HG02943 (cell line): Measurements from ENCODE around the gene SERPINA1.
"Not testable (repeated sequence)": the region's sequence is repeated elsewhere in the genome, so short reads cannot be mapped to it uniquely, and the experiment has no call there.

Experiments
- ATAC-seq: cut with Tn5 transposase; IDR thresholded peaks from one replicate; pipeline ENCODE4 v1.9.1; 2021; ENCODE audit warnings: mild to moderate bottlenecking, low read depth, moderate library complexity; ENCODE audit not compliant: unreplicated experiment

Gene SERPINA1

GRCh38 chr14:94388384-94389103, at the start of gene SERPINA1:
Gene SERPINA1, minus strand, starts transcription at chr14:94388602. Its CDS starts 5,365 bp downstream, at chr14:94383237.
- ATAC-seq, result no peak

DNA sequence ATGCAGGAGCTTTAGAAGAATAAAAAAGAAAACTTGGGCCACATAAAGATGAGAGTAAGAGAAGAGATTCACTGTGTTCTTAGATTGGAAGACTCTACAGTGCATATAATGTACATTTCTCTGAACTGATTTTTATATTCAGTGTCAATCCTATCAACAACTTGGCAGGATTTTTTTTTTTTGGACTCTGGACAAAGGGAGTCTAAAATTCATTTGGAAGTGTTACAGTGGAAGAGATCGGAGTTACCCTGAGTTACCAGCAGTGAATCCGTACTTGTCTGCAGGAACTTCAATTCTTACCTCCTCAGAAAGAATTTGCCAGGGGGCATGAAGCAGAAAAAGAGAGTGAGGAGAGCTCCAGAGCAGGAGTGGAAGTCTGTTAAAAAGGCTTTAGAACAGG, 40.2 kb upstream of the SERPINA1 start:
- no peak for ATAC-seq

GRCh38 chr14:94427016-94427613, 38.7 kb upstream of the SERPINA1 start:
- no peak for ATAC-seq

GRCh38 chr14:94426526-94426925, 38.1 kb upstream of the SERPINA1 start:
- no peak for ATAC-seq

DNA sequence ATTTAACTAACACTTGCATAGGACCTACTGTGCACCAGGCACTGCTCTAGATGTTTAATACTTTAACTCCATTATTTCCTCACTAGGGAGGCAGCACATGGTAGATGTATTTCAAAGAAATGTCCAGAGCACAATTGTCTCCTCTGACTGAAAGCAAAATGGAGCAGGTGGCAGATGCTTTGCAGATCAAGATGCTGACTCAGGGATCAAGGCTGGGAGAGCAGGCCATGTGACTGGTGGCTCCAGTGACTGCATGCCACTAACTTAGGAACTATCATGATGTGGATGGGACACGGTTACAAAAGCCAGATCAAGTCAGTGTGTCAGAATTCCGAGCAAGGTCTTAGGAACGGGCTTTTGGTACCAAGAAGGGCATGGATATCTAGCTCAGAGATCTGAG, 36.0 kb upstream of the SERPINA1 start:
- ATAC-seq, result no peak

GRCh38 chr14:94423453-94424056, 35.2 kb upstream of the SERPINA1 start:
- ATAC-seq, result no peak

- ATAC-seq, result no peak
Observed at GRCh38 chr14:94421316-94421715, 32.9 kb upstream of the SERPINA1 start.

GRCh38 chr14:94417497-94418205, 29.2 kb upstream of the SERPINA1 start:
- not testable (repeated sequence) for ATAC-seq

- ATAC-seq, result no peak
Observed at GRCh38 chr14:94412671-94413638, 24.6 kb upstream of the SERPINA1 start.

DNA sequence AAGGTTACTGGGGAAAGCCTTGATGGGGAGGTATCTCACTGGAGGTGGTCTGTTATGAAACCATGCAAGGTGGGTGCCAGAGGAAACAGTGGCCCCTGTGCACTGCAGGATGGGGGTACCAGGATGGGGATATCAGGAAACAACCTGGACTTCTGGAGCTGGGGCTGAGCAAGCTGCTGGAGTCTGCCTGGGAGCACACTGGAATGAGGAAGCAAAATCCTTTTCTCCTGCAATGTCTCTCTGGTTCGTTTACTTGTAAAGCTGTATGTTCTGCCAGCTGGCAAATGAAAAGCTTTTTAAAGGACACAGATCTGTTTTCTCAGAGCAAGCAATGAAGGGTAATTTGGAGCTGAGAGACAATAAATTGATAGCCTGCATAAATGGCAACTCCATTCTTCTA, 23.2 kb upstream of the SERPINA1 start:
- ATAC-seq, result no peak

- ATAC-seq, result not testable (repeated sequence)
Observed at GRCh38 chr14:94409430-94409829, 21.0 kb upstream of the SERPINA1 start.

DNA sequence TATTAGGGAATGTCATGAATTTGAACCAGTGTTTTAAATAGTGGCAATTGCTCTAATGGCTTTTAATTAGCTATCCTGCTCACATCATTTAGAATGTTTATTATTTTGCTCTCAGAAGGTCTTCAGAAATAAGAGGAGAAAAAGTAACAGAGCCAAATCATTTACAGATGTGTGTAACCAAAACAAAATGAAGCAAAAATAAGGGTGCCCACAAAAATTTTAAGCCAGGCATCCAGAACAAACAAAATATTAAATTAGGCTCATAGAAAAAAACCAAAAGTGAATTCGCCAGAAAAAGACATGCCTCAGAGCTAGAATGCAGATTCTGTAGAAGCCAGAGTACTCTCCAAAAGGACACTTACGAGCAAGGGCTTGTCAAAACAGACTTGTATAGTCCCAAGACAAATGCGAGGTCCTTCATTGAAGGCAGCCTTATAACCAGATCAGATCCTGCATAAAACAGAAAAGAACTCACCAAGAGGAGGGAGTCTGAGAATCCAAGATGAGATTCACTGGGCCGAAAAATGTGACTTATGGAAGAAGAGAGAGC, 20.2 kb upstream of the SERPINA1 start:
- no peak for ATAC-seq

DNA sequence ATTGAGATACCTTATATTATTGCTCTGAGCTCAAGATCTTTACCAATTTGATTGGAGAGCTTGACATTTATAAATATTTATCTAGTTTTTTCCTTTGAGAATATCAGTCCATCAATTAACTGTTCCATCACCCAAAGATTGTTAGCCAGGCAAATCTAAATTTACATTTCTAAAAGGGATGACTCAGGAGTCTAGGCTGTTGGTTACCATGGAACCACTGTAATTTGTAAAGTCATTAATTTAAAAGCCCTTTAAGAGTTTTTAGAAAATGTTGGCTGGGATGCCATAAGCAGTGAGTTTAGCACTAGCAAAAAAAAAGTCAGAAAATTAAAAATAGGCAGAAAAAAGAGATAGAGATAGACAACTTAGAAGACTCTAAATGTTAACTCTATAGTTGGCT, 19.5 kb upstream of the SERPINA1 start:
- no peak for ATAC-seq

DNA sequence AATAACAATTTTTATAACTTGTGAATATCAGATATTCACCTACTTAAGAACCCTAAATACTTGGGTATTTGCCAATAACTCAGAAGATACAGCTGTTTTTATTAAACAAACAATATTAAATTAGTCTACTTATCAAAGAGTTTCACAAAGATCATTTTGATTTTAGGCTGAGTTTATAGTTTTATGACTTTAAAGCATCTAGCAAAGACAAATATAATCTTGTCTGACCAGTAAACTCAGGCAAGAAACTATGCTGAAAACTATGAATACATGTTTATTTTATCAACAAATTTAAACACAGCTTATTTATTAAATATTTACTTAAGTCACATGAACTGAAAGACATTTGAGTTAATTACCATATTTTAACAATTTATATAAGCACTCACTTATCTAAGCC, 18.5 kb upstream of the SERPINA1 start:
- no peak for ATAC-seq

GRCh38 chr14:94405486-94405885, 17.1 kb upstream of the SERPINA1 start:
- ATAC-seq, result no peak

DNA sequence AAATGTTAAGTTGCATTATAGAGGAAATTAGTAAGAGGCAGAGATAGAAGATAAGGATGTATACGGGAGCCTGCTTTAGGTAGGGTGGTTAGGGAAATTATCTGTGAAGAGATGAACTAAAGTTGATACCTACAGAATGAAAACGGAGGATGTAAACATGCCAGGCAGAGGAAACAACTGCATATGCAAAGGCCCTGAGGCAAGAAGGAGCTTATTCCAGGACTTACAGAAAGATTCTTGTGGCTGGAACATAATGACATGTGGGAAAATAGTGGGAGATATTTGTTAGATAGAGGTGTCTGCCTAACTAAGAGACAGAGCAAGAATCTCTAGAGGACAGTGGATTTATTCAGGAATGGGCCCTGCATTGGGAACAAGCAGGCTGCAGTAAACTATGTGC, 16.2 kb upstream of the SERPINA1 start:
- no peak for ATAC-seq

- ATAC-seq, result no peak
Observed at GRCh38 chr14:94403312-94403932, 15.0 kb upstream of the SERPINA1 start.

- no peak for ATAC-seq
Observed at GRCh38 chr14:94401083-94401482, 12.7 kb upstream of the SERPINA1 start.

DNA sequence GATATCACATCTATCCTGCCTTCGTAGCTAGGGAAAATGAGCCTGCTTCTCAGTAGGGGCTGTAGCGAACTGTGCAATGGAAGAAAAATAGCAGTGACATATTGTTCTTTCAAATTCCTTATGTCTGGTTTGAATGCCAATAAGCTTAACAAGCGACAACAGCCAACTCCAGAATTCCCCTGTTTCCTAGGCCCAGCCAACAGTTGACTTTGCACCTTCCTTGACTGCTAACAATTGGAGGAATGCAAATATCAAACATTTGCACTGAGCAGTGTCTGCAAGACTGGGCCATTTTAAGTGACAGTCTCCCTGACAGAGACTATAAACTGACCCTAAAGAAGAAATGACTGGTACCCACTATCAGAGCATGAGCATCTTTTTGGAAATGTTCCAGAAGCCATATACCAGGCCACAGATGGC, 12.0 kb upstream of the SERPINA1 start:
- no peak for ATAC-seq
